Loucy (cell line): ENCODE measurements around the gene NECTIN1.

Source experiments
- H2AFZ ChIP-seq: fragments of 200-600 bp; sonication (generic); 2 replicates; pipeline ENCODE4 v1.6.0; 2016; ENCODE audit warnings: antibody characterized with exemption, mild to moderate bottlenecking, low read length, moderate library complexity
- H3F3A ChIP-seq: fragments of 200-600 bp; 2 replicates; pipeline ENCODE4 v1.6.0; 2016; ENCODE audit warnings: antibody characterized with exemption, low read depth, mild to moderate bottlenecking
- H3K27me3 ChIP-seq: fragments of 200-600 bp; sonication (generic); 2 replicates; pipeline ENCODE4 v1.6.1; 2014; ENCODE audit warnings: low read length, mild to moderate bottlenecking; ENCODE audit not compliant: insufficient read depth, poor library complexity, severe bottlenecking
- H3K36me3 ChIP-seq: fragments of 200-600 bp; sonication (generic); 2 replicates; pipeline ENCODE4 v1.6.1; 2016; ENCODE audit warnings: low read length; ENCODE audit not compliant: insufficient read depth
- H3K4me1 ChIP-seq: fragments of 200-600 bp; sonication (generic); 2 replicates; pipeline ENCODE4 v1.5.1; 2014; ENCODE audit warnings: low read length, mild to moderate bottlenecking; ENCODE audit not compliant: insufficient read depth, poor library complexity, severe bottlenecking
- H3K4me2 ChIP-seq: fragments of 200-600 bp; sonication (generic); 2 replicates; pipeline ENCODE4 v1.6.0; 2014; ENCODE audit warnings: antibody characterized with exemption, low read length, low read depth, mild to moderate bottlenecking; ENCODE audit not compliant: poor library complexity, severe bottlenecking
- H3K4me3 ChIP-seq: fragments of 200-600 bp; sonication (generic); 2 replicates; pipeline ENCODE4 v1.5.1; 2014; ENCODE audit warnings: low read length, mild to moderate bottlenecking, mixed read lengths; ENCODE audit not compliant: poor library complexity, severe bottlenecking
- H3K79me2 ChIP-seq: fragments of 200-600 bp; sonication (generic); 2 replicates; pipeline ENCODE4 v1.6.1; 2014; ENCODE audit warnings: low read length; ENCODE audit not compliant: insufficient read depth
- H3K9ac ChIP-seq: fragments of 200-600 bp; sonication (generic); 2 replicates; pipeline ENCODE4 v1.6.0; 2014; ENCODE audit warnings: mild to moderate bottlenecking, low read depth, low read length, moderate library complexity; ENCODE audit not compliant: poor library complexity, severe bottlenecking
- H3K9me2 ChIP-seq: fragments of 200-600 bp; sonication (generic); replicated peaks from 2 replicates; pipeline ENCODE4 v1.6.1; 2016; ENCODE audit warnings: low read depth, low read length, mixed read lengths
- H3K9me3 ChIP-seq: fragments of 200-600 bp; sonication (generic); 2 replicates; pipeline ENCODE4 v1.6.1; 2014; ENCODE audit warnings: mild to moderate bottlenecking, antibody characterized with exemption, low read length, low read depth; ENCODE audit not compliant: insufficient read depth
- H4K20me1 ChIP-seq: fragments of 200-600 bp; sonication (generic); 2 replicates; pipeline ENCODE4 v1.6.0; 2014; ENCODE audit warnings: antibody characterized with exemption, low read length, mild to moderate bottlenecking; ENCODE audit not compliant: insufficient read depth, poor library complexity, severe bottlenecking
- EZH2phosphoT487 ChIP-seq: fragments of 200-600 bp; IDR thresholded peaks from 2 replicates; pipeline ENCODE4 v1.6.1; 2018; ENCODE audit warnings: antibody characterized with exemption, mild to moderate bottlenecking, moderate library complexity, borderline replicate concordance
- TF ChIP-seq, protein P1 (sequence below): fragments of 200-600 bp; sonication (generic); conservative IDR thresholded peaks from 2 replicates; pipeline ENCODE4 v1.5.1; 2014; ENCODE audit warnings: mild to moderate bottlenecking, antibody characterized with exemption, low read length

The NECTIN1 gene

DNA sequence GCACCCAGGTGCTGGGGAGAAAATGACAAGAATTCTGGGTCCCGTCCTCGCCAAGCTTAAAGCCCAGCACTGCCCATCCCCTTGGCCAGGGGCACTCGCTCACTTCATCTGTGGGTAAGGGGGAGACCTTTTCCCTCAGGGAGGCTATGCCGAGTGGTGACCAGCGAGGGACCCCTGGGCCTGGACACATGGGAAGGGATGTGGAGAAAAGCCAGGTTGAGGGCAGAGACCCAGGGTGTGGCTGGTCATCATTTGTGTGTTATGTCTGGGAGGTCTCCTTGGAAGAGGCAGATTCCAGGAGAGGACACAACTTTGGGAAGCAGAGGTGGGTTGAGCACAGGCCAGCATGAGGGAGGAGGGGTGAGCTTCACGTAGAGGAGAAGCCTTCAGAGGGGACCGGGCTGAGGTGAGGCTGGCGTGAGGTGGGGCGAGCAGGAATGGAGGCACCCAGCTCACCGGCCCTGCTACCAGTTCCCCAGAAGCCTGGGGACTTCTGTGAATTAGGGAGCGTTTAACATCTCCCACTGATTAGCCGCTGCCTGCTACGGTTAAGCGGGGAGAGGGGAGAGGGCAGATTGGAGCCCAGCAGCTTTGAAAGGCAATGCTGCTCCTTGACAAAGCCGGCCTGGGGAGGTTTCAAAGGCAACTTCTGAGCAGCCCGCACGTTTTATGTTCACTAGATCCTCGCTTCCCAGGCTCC, 25.8 kb upstream of the NECTIN1 start:
- Histone ChIP-seq H3K9ac (no peak overlapping the region), H3K4me2 (no peak overlapping the region), H2AFZ (no peak overlapping the region), H3K9me3 (no peaks in the 10 kb centered on the region), H3K79me2 (no peaks in the 10 kb centered on the region), H3K36me3 (no peaks in the 10 kb centered on the region), H3K9me2 (no peaks in the 10 kb centered on the region), H4K20me1 (no peaks in the 10 kb centered on the region), H3K4me3 (no peak overlapping the region), H3F3A (no peaks in the 10 kb centered on the region), H3K27me3 (no peaks in the 10 kb centered on the region), H3K4me1 (peaks cover 11% of the 10 kb centered on the region)
- TF ChIP-seq, protein P1, sequence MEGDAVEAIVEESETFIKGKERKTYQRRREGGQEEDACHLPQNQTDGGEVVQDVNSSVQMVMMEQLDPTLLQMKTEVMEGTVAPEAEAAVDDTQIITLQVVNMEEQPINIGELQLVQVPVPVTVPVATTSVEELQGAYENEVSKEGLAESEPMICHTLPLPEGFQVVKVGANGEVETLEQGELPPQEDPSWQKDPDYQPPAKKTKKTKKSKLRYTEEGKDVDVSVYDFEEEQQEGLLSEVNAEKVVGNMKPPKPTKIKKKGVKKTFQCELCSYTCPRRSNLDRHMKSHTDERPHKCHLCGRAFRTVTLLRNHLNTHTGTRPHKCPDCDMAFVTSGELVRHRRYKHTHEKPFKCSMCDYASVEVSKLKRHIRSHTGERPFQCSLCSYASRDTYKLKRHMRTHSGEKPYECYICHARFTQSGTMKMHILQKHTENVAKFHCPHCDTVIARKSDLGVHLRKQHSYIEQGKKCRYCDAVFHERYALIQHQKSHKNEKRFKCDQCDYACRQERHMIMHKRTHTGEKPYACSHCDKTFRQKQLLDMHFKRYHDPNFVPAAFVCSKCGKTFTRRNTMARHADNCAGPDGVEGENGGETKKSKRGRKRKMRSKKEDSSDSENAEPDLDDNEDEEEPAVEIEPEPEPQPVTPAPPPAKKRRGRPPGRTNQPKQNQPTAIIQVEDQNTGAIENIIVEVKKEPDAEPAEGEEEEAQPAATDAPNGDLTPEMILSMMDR = no peak

GRCh38 chr11:119754199-119754598, 25.2 kb upstream of the NECTIN1 start:
- Histone ChIP-seq H3K4me3 (no peak overlapping the region), H3K79me2 (no peaks in the 10 kb centered on the region), H4K20me1 (no peaks in the 10 kb centered on the region), H3K4me2 (no peak overlapping the region), H3K9ac (no peak overlapping the region), H3K9me3 (no peaks in the 10 kb centered on the region), H2AFZ (no peak overlapping the region), H3K27me3 (no peaks in the 10 kb centered on the region), H3K9me2 (no peaks in the 10 kb centered on the region), H3K36me3 (no peaks in the 10 kb centered on the region), H3F3A (no peaks in the 10 kb centered on the region), H3K4me1 (peaks cover 7% of the 10 kb centered on the region)
- TF ChIP-seq, protein P1 = no peak

- no peaks in the 10 kb centered on the region for H3K27me3 ChIP-seq
- no peak overlapping the region for H3K4me2 ChIP-seq
- no peaks in the 10 kb centered on the region for H4K20me1 ChIP-seq
- no peaks in the 10 kb centered on the region for H3K9me2 ChIP-seq
- no peaks in the 10 kb centered on the region for H3K36me3 ChIP-seq
- H3K4me1 ChIP-seq = peaks cover 13% of the 10 kb centered on the region
- no peak overlapping the region for H3K4me3 ChIP-seq
- no peak overlapping the region for H2AFZ ChIP-seq
- H3F3A ChIP-seq = no peaks in the 10 kb centered on the region
- no peak for TF ChIP-seq EZH2phosphoT487
- TF ChIP-seq, protein P1 = no peak
- H3K9ac ChIP-seq = no peak overlapping the region
- H3K9me3 ChIP-seq = no peaks in the 10 kb centered on the region
- H3K79me2 ChIP-seq = no peaks in the 10 kb centered on the region
Observed at GRCh38 chr11:119752946-119753345, 23.9 kb upstream of the NECTIN1 start.
